ENCODE data around the gene SLC24A4.

SLC24A4 gene

GRCh38 chr14:92431199-92431725, 108.3 kb downstream of the SLC24A4 start:
- no peaks in the 10 kb centered on the region for H4K20me1 ChIP-seq (ENCODE audit: low read depth, low read length)
- no peaks in the 10 kb centered on the region for H3K79me2 ChIP-seq (ENCODE audit: insufficient read depth, low read length)
- no peak overlapping the region for H3K27ac ChIP-seq (ENCODE audit: low read depth, low read length)
- H3K4me3 ChIP-seq (ENCODE audit: insufficient read depth, low read length, poor library complexity, severe bottlenecking), result no peak overlapping the region
- H3F3A ChIP-seq (ENCODE audit: insufficient read depth), result no peaks in the 10 kb centered on the region
- no peak overlapping the region for H3K4me2 ChIP-seq (ENCODE audit: low read depth, low read length, poor library complexity, severe bottlenecking)
- no peaks in the 10 kb centered on the region for H3K9me3 ChIP-seq (ENCODE audit: insufficient read depth, low read length)
- no peak overlapping the region for H2AFZ ChIP-seq (ENCODE audit: low read depth, low read length, severe bottlenecking)
- no peaks in the 10 kb centered on the region for H3K27me3 ChIP-seq (ENCODE audit: low read length)
- H3K36me3 ChIP-seq (ENCODE audit: low read length), result no peaks in the 10 kb centered on the region
- no peak overlapping the region for H3K9ac ChIP-seq (ENCODE audit: low read length)
- H3K9me2 ChIP-seq (replicated peaks; ENCODE audit: insufficient read depth, low read length), result no peaks in the 10 kb centered on the region
- TF ChIP-seq EZH2phosphoT487 (conservative IDR thresholded peaks at IDR 0.05; ENCODE audit: low read length), result no peak
- no peak for TF ChIP-seq CTCF (IDR thresholded peaks at IDR 0.05; ENCODE audit: insufficient read depth, low read length, poor library complexity, severe bottlenecking)

GRCh38 chr14:92433407-92433806, 110.4 kb downstream of the SLC24A4 start:
- Histone ChIP-seq H3K36me3 (ENCODE audit: low read length) (no peaks in the 10 kb centered on the region), H3K27ac (ENCODE audit: low read depth, low read length) (no peak overlapping the region), H3K27me3 (ENCODE audit: low read length) (no peaks in the 10 kb centered on the region), H3K4me2 (ENCODE audit: low read depth, low read length, poor library complexity, severe bottlenecking) (no peak overlapping the region), H3K79me2 (ENCODE audit: insufficient read depth, low read length) (no peaks in the 10 kb centered on the region), H3K9ac (ENCODE audit: low read length) (no peak overlapping the region), H3K9me3 (ENCODE audit: insufficient read depth, low read length) (no peaks in the 10 kb centered on the region), H3F3A (ENCODE audit: insufficient read depth) (no peaks in the 10 kb centered on the region), H2AFZ (ENCODE audit: low read depth, low read length, severe bottlenecking) (no peak overlapping the region), H3K4me3 (ENCODE audit: insufficient read depth, low read length, poor library complexity, severe bottlenecking) (no peak overlapping the region), H3K9me2 (replicated peaks; ENCODE audit: insufficient read depth, low read length) (no peaks in the 10 kb centered on the region), H4K20me1 (ENCODE audit: low read depth, low read length) (no peaks in the 10 kb centered on the region)
- TF ChIP-seq EZH2phosphoT487 (conservative IDR thresholded peaks at IDR 0.05; ENCODE audit: low read length) (no peak), CTCF (IDR thresholded peaks at IDR 0.05; ENCODE audit: insufficient read depth, low read length, poor library complexity, severe bottlenecking) (no peak)

GRCh38 chr14:92435154-92435553, 112.2 kb downstream of the SLC24A4 start:
- no peaks in the 10 kb centered on the region for H3K27me3 ChIP-seq (ENCODE audit: low read length)
- H3K27ac ChIP-seq (ENCODE audit: low read depth, low read length), result no peak overlapping the region
- H3K36me3 ChIP-seq (ENCODE audit: low read length), result no peaks in the 10 kb centered on the region
- H3K79me2 ChIP-seq (ENCODE audit: insufficient read depth, low read length), result no peaks in the 10 kb centered on the region
- no peaks in the 10 kb centered on the region for H3K9me2 ChIP-seq (replicated peaks; ENCODE audit: insufficient read depth, low read length)
- no peaks in the 10 kb centered on the region for H4K20me1 ChIP-seq (ENCODE audit: low read depth, low read length)
- TF ChIP-seq CTCF (IDR thresholded peaks at IDR 0.05; ENCODE audit: insufficient read depth, low read length, poor library complexity, severe bottlenecking) (no peak), EZH2phosphoT487 (conservative IDR thresholded peaks at IDR 0.05; ENCODE audit: low read length) (no peak)
- H3K4me3 ChIP-seq (ENCODE audit: insufficient read depth, low read length, poor library complexity, severe bottlenecking), result no peak overlapping the region
- no peak overlapping the region for H2AFZ ChIP-seq (ENCODE audit: low read depth, low read length, severe bottlenecking)
- H3K9me3 ChIP-seq (ENCODE audit: insufficient read depth, low read length), result no peaks in the 10 kb centered on the region; the same call in 1 of the 2 replicates
- no peak overlapping the region for H3K9ac ChIP-seq (ENCODE audit: low read length)
- H3K4me2 ChIP-seq (ENCODE audit: low read depth, low read length, poor library complexity, severe bottlenecking), result no peak overlapping the region
- H3F3A ChIP-seq (ENCODE audit: insufficient read depth), result no peaks in the 10 kb centered on the region
